ENCODE measurements around the gene CD300A. TPM values are rescaled to one million over a fixed set of nuclear protein-coding genes. Genes with fewer than 3 reads are reported as not detected.

The CD300A gene
- polyA plus RNA-seq, 1 donor (not counting 4 experiments of a cell fraction or from before 2014, with no cell fraction given): 0.07 TPM

DNA sequence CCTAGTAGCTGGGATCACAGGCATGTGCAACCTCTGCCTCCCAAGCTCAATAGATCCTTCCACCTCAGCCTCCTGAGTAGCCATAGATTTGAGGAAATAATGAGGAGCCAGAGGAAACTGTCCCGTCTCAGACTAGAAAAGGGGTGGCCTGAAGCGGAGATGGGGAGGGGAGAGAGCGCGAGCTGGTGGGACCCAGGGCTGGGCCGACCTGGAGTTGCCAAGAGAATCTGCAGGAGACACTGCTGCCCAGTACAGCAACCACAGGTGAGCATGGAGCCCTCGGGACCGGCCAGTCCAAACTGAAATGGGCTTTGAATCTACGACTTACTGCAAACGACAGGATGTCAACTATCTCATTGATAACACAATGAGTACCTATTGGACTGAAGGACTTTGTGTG is 24.3 kb downstream of the CD300A start:
- H3K27ac ChIP-seq (ENCODE audit: control insufficient read depth, insufficient read depth, low read length): no peak overlapping the region
- DNase-seq (ENCODE audit: low read depth, low spot score) (no peak), FAIRE-seq (no peak)
- H3K9me3 ChIP-seq (ENCODE audit: control insufficient read depth, low read depth, low read length): no peaks in the 10 kb centered on the region
- no peaks in the 10 kb centered on the region for H3K4me1 ChIP-seq (ENCODE audit: control insufficient read depth, extremely low read depth, insufficient read depth, low read length)
- H3K9ac ChIP-seq (ENCODE audit: control insufficient read depth, extremely low read depth, insufficient read depth, low read length): no peak overlapping the region
- H3K9me1 ChIP-seq (ENCODE audit: control insufficient read depth, extremely low read depth, insufficient read depth, low read length): no peaks in the 10 kb centered on the region
- H3K27me3 ChIP-seq (ENCODE audit: control insufficient read depth, extremely low read depth, insufficient read depth, low read length): no peaks in the 10 kb centered on the region
- no peaks in the 10 kb centered on the region for H4K20me1 ChIP-seq (ENCODE audit: control insufficient read depth, extremely low read depth, insufficient read depth, low read length)
- no peaks in the 10 kb centered on the region for H3K79me2 ChIP-seq (ENCODE audit: control insufficient read depth, insufficient read depth, low read length)
- H3K36me3 ChIP-seq (ENCODE audit: control insufficient read depth in 2 of 2, extremely low read depth in 1 of 2, insufficient read depth in 2 of 2, low read length in 2 of 2): no peaks in the 10 kb centered on the region
- H3K4me3 ChIP-seq (ENCODE audit: control insufficient read depth in 2 of 3, extremely low read depth in 1 of 3, insufficient read depth in 2 of 3, low read depth in 1 of 3, low read length in 3 of 3): no peak overlapping the region
- TF ChIP-seq, protein P1, sequence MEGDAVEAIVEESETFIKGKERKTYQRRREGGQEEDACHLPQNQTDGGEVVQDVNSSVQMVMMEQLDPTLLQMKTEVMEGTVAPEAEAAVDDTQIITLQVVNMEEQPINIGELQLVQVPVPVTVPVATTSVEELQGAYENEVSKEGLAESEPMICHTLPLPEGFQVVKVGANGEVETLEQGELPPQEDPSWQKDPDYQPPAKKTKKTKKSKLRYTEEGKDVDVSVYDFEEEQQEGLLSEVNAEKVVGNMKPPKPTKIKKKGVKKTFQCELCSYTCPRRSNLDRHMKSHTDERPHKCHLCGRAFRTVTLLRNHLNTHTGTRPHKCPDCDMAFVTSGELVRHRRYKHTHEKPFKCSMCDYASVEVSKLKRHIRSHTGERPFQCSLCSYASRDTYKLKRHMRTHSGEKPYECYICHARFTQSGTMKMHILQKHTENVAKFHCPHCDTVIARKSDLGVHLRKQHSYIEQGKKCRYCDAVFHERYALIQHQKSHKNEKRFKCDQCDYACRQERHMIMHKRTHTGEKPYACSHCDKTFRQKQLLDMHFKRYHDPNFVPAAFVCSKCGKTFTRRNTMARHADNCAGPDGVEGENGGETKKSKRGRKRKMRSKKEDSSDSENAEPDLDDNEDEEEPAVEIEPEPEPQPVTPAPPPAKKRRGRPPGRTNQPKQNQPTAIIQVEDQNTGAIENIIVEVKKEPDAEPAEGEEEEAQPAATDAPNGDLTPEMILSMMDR (optimal IDR thresholded peaks at IDR 0.05 in 1 of 3, IDR thresholded peaks at IDR 0.05 in 1 of 3, conservative IDR thresholded peaks at IDR 0.05 in 1 of 3; ENCODE audit: extremely low read depth in 1 of 3, insufficient read depth in 2 of 3, low read length in 3 of 3): no peak
- no peak for TF ChIP-seq EZH2 (IDR thresholded peaks at IDR 0.05; ENCODE audit: low read length)
- H2AFZ ChIP-seq (ENCODE audit: control insufficient read depth, low read length): no peak overlapping the region
- H3K4me2 ChIP-seq (ENCODE audit: control insufficient read depth, extremely low read depth, insufficient read depth, low read depth, low read length): no peak overlapping the region
- dilution Hi-C loops (cut with MboI; ENCODE audit: extremely low pct_ligation_motif_present, low sequenced_read_pairs): no loop called here

DNA sequence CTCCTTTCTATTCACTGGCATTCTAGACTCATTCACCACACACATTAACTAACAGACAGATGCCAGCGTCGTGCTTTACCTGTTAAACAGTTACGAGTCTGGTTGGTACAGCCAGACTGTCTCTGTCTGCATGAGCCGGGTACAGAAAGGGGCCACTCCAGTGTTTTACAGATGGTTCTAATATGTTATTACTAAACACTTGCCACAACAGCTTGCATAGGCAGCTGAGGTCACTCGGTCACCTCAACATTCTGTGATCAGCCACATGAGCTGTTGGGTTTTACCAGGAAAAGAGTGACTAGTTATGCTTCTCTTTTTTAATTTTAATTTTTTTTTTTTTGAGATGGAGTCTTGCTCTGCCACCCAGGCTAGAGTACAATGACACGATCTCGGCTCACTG is 25.2 kb downstream of the CD300A start:
- Histone ChIP-seq H3K9me3 (ENCODE audit: control insufficient read depth, low read depth, low read length) (no peaks in the 10 kb centered on the region), H3K4me1 (ENCODE audit: control insufficient read depth, extremely low read depth, insufficient read depth, low read length) (no peaks in the 10 kb centered on the region), H2AFZ (ENCODE audit: control insufficient read depth, low read length) (no peak overlapping the region), H3K9ac (ENCODE audit: control insufficient read depth, extremely low read depth, insufficient read depth, low read length) (no peak overlapping the region), H3K4me2 (ENCODE audit: control insufficient read depth, extremely low read depth, insufficient read depth, low read depth, low read length) (no peak overlapping the region), H4K20me1 (ENCODE audit: control insufficient read depth, extremely low read depth, insufficient read depth, low read length) (no peaks in the 10 kb centered on the region), H3K27me3 (ENCODE audit: control insufficient read depth, extremely low read depth, insufficient read depth, low read length) (no peaks in the 10 kb centered on the region), H3K36me3 (ENCODE audit: control insufficient read depth in 2 of 2, extremely low read depth in 1 of 2, insufficient read depth in 2 of 2, low read length in 2 of 2) (no peaks in the 10 kb centered on the region), H3K4me3 (ENCODE audit: control insufficient read depth in 2 of 3, extremely low read depth in 1 of 3, insufficient read depth in 2 of 3, low read depth in 1 of 3, low read length in 3 of 3) (no peak overlapping the region), H3K9me1 (ENCODE audit: control insufficient read depth, extremely low read depth, insufficient read depth, low read length) (no peaks in the 10 kb centered on the region), H3K79me2 (ENCODE audit: control insufficient read depth, insufficient read depth, low read length) (no peaks in the 10 kb centered on the region), H3K27ac (ENCODE audit: control insufficient read depth, insufficient read depth, low read length) (no peak overlapping the region)
- dilution Hi-C loops (cut with MboI; ENCODE audit: extremely low pct_ligation_motif_present, low sequenced_read_pairs): no loop called here
- DNase-seq (ENCODE audit: low read depth, low spot score): no peak
- FAIRE-seq: no peak
- TF ChIP-seq, protein P1 (optimal IDR thresholded peaks at IDR 0.05 in 1 of 3, IDR thresholded peaks at IDR 0.05 in 1 of 3, conservative IDR thresholded peaks at IDR 0.05 in 1 of 3; ENCODE audit: extremely low read depth in 1 of 3, insufficient read depth in 2 of 3, low read length in 3 of 3): no peak
- TF ChIP-seq EZH2 (IDR thresholded peaks at IDR 0.05; ENCODE audit: low read length): no peak
